HG03196 (cell line): ENCODE data around the gene MYMK.

Source experiments
- ATAC-seq: cut with Tn5 transposase; IDR thresholded peaks from one replicate; pipeline ENCODE4 v1.9.1; 2021; ENCODE audit not compliant: unreplicated experiment

MYMK gene

GRCh38 chr9:133520121-133520835, 4.5 kb downstream of the MYMK start:
- ATAC-seq, result no peak

GRCh38 chr9:133519693-133520092, 5.1 kb downstream of the MYMK start:
- no peak for ATAC-seq

GRCh38 chr9:133518706-133519449, 5.9 kb downstream of the MYMK start:
- ATAC-seq, result no peak

GRCh38 chr9:133518200-133518599, 6.6 kb downstream of the MYMK start:
- no peak for ATAC-seq

- ATAC-seq, result no peak
These were observed 7.0 kb downstream of the MYMK start for GRCh38 chr9:133517711-133518110.

GRCh38 chr9:133516961-133517350, 7.8 kb downstream of the MYMK start:
- ATAC-seq, result no peak

GRCh38 chr9:133516256-133516960, 8.4 kb downstream of the MYMK start:
- ATAC-seq, result no peak

- no peak for ATAC-seq
These were observed 9.0 kb downstream of the MYMK start for GRCh38 chr9:133515615-133516255.

GRCh38 chr9:133515240-133515610, 9.5 kb downstream of the MYMK start:
- no peak for ATAC-seq

GRCh38 chr9:133514460-133515239, 10.1 kb downstream of the MYMK start:
- ATAC-seq, result no peak

GRCh38 chr9:133513214-133514100, 11.3 kb downstream of the MYMK start:
- no peak for ATAC-seq

- ATAC-seq, result no peak
These were observed 12.2 kb downstream of the MYMK start for GRCh38 chr9:133512253-133513213.

- no peak for ATAC-seq
These were observed 13.2 kb downstream of the MYMK start for GRCh38 chr9:133511607-133512006.

- no peak for ATAC-seq
These were observed 13.7 kb downstream of the MYMK start for GRCh38 chr9:133510926-133511505.

- ATAC-seq, result no peak
These were observed 15.3 kb downstream of the MYMK start for GRCh38 chr9:133509179-133510083.

GRCh38 chr9:133508046-133508445, 16.7 kb downstream of the MYMK start:
- ATAC-seq, result no peak
